Measurements from ENCODE around the gene UBE2B.
A peak's percentile ranks its signal among the peaks of the same experiment; 100 is the strongest.
"Not testable (repeated sequence)": the region's sequence is repeated elsewhere in the genome, so short reads cannot be mapped to it uniquely, and the experiment has no call there.

UBE2B gene

DNA sequence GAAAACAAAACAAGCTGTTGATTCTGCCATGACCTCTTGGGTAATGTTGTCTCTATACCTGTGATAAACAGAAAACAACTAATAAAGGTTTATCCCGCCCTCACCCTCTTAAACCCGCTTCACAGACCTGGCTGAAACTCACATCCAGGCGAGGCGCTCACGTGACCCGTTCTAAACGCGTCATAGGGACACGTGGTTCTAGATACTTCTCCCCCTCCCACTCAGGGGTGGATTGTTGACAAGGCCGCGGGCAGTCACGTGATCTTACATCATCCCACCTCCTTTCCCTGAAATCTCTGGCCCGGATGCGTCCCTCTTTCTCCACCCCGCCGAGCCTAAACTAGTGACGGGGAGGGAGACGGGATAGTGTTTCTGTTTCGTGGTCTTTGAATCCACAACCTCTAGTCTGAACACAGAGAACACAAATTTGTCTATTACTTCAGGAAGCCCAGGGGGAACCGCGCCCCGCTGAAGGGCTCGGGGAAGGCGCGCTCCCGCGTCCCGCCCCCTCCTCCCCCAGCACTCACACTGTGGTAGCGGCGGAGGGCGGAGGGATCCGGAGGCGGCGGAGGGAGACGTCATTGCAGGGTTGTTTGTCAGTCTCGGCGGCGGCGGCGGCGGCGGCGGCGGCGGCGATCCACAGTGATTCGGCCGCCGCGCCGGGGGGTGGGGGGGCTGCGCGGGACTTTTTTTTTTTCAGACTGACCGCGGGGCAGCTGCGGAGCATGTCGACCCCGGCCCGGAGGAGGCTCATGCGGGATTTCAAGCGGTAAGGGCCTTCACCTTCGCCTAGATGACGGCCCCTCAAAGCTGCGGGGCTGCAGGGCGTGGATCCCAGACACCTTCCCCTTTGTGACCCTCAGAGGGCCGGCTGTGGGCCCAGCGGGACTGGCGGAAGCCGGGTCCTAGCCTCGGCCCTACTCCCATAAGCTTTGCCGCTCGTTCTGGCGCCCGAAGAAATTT is at the start of gene UBE2B:
UBE2B (plus strand) TSS at position 699 of the 963 bp plus-strand sequence; CDS start at position 726, 27 bp downstream.
- DNase-seq (ENCODE audit: low read depth in 2 of 2), result peak; percentile 93 to 96

DNA sequence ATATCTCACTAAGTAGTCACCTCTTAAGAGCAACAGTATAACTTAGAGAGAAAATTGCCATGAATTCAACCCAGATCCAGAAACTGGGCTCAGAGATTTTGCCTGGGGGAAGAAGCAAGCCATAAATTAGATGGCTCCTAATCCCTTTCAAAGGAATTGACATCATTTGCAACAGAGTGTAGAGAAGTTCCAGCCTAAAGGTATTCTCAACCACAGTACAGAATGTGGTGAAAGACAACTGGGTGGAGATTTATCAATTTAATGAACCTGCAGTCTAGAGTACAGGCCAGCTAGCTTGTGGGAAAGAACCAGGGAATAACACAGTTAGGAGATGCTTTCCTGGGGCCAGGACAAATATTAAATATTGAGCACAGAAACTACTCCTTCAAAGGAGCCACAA is 44.0 kb upstream of the UBE2B start:
- DNase-seq (ENCODE audit: low read depth in 2 of 2), result no peak

DNA sequence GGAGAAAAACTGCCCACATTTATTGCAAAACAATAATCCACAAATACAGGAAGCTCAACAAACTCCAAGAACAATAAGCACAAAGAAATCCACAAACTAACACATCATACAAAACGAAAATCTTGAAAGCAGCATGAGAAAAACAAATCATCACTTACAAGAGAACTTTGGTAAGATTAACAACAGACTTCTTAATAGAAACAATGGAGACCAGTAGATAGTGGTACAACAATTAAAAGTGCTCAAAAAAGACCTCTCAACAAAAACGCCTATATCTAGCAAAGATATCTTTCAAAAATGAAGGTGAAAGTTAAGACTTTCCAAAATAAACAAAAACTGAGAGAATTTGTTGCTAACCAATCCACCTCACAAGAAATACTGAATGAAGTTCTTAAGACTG is 42.8 kb upstream of the UBE2B start:
- no peak for DNase-seq (ENCODE audit: low read depth in 2 of 2)

DNA sequence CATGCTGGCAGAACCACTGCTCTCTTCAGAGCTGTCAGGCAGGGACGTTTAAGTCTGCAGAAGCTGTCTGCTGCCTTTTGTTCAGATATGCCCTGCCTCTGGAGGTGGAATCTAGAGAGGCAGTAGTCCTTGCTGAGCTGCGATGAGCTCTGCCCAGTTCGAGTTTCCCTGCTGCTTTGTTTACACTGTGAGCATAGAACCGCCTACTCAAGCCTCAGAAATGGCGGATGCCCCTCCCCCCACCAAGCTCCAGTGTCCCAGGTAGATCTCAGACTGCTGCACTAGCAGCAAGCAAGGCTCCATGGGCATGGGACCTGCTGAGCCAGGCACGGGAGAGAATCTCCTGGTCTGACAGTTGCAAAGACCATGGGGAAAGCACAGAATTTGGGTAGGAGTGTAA is 34.5 kb upstream of the UBE2B start:
- not testable (repeated sequence) for DNase-seq (ENCODE audit: low read depth in 2 of 2)

DNA sequence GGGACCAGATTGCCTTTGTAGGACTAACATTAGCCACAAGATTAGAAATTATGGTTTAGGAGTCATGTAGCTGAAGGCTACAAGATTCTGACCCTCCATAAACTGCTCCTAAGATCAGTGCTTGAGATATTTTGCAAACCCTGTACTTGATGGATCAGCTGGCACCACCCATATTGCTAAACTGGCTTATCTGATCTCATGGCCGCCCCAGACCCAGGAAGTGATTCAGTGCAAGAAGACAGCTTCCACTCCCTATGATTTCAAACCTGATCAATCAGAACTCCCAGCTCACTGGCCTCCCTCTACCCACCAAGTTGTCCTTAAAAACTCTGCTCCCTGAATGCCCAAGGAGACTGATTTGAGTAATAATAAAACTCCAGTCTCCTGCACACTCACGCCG is 27.9 kb upstream of the UBE2B start:
- DNase-seq (ENCODE audit: low read depth in 2 of 2), result not testable (repeated sequence)

DNA sequence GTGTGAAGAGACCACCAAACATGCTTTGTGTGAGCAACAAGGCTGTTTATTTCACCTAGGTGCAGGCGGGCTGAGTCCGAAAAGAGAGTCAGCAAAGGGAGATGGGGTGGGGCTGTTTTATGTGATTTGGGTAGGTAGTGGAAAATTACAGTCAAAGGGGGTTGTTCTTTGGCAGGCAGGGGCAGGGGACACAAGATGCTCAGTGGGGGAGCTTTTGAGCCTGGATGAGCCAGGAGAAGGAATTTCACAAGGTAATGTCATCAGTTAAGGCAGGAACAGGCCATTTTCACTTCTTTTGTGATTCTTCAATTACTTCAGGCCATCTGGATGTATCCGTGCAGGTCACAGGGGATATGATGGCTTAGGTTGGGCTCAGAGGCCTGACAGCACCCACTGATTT is 25.9 kb upstream of the UBE2B start:
- not testable (repeated sequence) for DNase-seq (ENCODE audit: low read depth in 2 of 2)

DNA sequence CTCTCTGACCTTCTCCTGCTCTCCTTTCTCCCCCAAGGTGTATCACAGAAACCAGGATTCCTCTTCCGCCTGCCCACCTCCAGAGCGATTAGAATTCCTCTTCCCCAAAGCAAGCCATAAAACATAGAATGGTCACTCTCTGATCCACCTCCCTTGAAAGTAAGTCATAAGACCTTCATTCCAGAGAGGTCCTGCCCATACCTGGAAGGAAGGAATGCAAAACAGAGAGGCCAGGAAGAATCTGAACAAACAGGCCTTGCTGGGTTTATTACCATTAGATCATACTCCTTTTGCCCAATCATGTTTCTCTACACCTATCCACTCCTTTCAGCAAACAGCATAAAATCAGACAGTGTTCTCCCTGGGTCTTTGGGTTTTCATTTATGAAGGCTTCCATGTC is 25.4 kb upstream of the UBE2B start:
- DNase-seq (ENCODE audit: low read depth in 2 of 2), result no peak

DNA sequence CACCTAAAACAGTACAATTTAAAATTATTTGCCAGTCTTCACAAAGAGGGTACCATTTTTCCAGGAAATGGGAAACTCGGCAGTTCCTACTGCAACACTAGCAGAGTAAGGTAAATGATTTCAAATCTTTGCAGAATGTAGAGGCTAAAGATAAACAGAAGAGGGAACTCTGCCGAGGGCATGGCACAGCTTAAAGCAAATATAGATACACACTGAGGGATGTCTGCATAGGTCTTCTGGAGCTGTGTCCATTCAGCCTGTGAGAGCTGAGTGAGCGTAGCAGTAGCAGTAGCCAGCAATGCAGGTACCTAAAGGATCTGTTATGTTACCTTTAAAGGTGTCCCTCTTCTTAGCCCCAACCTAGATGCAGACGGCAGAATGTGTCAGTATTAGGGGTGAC is 21.9 kb upstream of the UBE2B start:
- no peak for DNase-seq (ENCODE audit: low read depth in 2 of 2)

DNA sequence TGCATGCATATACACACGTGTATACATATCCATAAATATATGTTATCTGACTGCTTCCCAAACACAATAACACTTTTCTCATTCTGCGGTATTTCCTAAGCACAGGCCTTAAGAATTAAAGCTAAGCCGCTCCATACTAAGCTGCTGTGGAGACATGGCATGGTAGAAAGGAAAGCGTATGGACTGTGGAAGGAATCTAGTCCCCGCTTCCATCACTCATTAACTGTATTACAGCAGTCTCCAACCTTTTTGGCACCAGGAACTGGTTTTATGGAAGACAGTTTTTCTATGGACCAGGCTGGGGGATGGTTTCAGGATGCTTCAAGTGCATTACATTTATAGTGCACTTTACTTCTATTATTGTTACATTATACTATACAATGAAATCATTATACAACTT is 15.7 kb upstream of the UBE2B start:
- DNase-seq (ENCODE audit: low read depth in 2 of 2), result no peak

DNA sequence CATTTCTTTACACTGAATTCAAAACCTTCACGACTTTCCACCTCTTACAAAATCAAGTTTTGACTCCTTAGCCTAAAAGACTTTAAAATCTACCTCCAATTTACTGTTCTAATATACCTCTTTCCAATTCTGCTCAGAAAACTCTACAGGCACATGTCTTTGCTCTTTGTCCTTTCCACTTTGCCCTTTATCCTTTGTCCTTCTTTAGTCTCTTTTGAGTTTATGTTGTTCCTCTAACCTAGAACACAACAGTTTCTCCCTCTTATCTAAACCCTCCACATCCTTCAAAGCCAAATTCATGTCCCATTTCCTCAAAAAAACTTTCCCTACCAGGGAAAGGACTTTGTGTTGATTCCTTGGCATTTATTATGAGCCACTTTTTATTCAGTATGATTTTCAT is 5.8 kb upstream of the UBE2B start:
- DNase-seq (ENCODE audit: low read depth in 2 of 2), result no peak

DNA sequence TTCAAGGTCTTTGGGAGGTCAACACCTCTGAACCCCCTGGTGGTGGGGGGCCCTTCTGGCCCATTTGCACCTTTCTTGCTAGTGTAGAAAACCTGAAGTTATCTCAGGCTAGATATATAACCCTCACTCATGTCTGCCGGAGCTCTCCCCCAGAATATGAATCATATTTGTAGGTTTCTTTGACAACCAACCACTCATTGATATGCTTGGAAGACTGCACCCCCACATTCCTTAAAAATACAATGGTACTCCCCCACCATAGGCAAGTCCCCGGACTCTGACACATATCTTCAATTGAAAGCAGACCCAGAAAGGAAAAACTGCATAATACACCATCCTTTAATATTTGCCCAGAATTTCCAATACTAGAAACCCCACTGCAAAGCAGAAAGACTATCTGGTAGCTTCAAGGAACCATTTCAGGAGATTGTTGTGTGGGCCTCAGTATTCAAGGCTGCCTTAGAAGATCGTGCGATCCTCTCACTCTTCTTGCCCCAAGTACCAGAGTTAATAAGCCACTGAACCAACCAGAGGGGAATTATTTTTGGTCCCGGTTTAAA is 978 bp upstream of the UBE2B start:
- no peak for DNase-seq (ENCODE audit: low read depth in 2 of 2)

DNA sequence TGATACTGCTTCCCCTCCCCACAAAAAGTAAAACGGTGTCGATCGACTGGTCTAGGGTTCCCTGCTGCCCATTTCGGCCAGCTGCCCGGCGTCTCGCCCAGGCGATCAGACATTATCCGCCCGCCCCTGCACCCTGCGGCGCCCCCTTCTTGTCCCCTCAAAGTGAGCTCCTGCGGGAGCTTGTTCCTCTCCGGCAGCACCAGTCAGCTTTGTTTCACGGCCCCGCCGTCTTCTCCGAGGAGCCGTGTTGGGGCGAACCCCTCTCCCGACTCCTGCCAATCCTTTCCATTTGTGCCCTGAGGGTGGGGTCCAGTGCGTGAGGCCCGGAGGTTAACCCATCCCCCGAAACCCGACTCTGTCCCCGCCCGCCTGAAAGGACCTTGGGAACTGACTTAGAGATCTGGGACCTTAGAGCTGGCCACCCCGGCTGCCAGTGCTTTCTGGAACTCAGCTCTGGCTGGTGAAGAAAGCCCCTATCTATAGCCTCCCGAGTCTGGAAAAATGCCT is 518 bp downstream of the UBE2B start:
- peak in 1 of 2 donors; percentile 4 for DNase-seq (ENCODE audit: low read depth in 2 of 2)

DNA sequence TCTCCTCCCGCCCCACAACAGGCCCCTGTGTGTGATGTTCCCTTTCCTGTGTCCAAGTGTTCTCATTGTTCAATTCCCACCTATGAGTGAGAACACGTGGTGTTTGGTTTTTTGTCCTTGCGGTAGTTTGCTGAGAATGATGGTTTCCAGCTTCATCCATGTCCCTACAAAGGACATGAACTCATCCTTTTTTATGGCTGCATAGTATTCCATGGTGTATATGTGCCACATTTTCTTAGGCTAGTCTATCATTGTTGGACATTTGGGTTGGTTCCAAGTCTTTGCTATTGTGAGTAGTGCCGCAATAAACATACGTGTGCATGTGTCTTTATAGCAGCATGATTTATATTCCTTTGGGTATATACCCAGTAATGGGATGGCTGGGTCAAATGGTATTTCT is 2.3 kb downstream of the UBE2B start:
- DNase-seq (ENCODE audit: low read depth in 2 of 2), result not testable (repeated sequence)

DNA sequence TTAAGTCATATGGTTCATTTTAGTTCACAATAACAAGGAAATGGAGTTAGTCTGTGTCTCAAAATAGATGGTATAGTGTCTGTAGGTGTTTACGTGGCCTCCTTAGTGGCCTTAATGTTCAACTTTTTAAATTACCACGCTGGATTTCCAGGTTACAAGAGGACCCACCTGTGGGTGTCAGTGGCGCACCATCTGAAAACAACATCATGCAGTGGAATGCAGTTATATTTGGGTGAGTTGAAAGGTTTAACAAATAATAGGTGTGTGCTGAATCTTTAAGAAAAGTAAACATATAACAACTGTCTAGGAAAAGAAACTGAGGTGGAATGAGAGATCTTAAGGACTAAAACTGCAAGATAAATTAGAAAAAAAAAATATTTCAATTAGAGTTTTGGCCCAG is 2.9 kb downstream of the UBE2B start:
- no peak for DNase-seq (ENCODE audit: low read depth in 2 of 2)

DNA sequence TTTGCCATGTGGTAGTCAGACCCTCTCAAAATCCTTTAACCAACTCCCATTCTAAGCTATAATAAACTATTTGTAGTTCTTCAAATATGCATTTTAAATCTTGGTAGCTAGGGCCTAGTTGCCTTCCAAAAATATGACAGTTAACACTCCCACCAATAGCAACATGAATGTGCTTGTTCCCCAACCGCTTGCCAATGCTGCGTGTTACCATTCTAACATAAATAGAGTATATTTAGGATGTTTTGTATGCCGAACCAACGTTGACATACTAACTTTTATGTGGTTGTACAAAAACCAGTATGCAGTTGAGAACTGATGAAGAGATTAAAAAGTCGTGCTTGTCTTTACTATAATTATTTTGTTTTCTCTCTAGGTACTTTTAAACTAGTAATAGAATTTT is 9.0 kb downstream of the UBE2B start:
- no peak for DNase-seq (ENCODE audit: low read depth in 2 of 2)

DNA sequence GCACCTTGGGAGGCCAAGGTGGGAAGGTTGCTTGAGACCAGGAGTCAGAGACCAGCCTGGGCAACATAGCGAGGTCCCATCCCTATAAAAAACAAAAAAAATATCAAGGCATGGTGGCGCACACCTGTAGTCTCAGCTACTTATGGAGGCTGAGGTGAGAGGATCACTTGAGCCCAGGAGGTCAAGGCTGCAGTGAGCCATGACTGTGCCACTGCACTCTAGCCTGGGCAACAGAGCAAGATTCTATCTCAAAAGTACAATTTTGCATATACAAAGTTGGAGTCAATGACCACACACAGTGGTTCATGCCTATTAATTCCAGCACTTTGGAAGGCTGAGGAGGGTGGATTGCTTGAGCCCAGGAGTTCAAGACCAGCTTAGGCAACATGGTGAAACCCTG is 10.8 kb downstream of the UBE2B start:
- DNase-seq (ENCODE audit: low read depth in 2 of 2), result not testable (repeated sequence)

DNA sequence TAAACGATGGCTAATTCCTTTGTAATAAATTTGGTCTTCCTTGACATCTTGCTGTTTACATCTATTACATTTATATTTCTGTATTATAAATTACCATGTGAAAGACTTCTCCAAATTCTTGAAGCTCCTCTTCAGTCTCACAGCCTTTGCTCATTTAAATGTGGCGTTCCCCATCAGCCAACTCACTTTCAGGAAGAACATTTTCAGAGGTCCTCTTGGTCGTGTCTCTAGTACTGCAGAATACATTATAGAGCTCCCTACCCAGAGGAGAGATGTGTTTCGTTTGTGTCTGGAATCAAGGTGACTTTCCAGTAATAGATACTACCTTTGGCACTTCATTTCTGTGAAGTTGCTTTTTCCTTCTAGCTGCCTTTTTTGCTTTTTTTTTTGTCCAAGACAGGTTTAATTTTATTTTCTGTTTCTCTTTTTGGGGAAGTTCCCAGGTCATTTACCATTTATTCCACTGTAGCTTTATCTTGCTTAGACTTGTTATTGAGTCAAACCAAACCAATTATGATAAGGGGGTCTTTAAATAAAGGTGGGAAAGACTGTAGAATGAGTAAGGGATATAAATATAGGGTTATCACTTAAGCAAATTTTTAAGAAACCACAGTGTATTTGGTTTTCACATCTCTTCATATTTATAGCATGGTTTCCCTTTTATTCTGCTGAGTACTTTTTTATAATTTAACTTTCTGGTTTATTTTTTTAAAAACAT is 12.8 kb downstream of the UBE2B start:
- no peak for DNase-seq (ENCODE audit: low read depth in 2 of 2)

DNA sequence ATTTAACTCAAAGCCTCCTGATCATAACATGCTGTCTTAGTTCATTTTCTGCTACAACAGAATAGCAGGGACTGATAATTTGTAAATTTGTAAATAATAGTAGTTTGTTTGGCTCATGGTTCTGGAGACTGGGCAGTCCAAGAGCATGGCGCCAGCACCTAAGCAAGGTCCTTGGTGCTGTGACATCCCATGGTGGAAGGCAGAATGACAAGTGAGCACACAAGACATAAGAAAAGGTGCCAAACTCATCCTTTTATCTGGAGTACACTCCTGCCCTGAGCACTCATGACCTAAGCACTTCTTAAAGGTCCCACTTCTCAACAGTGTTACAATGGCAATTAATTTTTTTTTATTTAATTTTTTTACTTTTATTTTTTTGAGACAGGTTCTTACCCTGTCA is 16.1 kb downstream of the UBE2B start:
- DNase-seq (ENCODE audit: low read depth in 2 of 2), result no peak

DNA sequence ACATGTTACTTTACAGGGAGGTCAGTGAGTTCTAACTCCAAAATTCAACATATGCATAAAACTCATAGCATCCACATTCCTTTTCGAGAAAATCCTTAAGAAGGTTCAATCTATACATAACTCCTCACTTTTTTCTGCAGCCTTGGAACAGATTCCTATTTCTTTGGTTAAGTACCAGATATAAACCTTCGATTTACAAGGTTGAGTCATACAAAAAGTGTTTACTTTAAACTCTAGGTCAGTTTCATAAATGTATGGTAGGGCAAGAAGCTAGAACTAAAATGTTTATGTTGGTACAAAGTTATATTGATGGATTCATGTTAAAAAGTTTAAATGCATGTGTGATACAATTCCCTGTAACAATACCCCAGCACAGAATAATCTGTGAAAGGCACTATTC is 20.9 kb downstream of the UBE2B start:
- DNase-seq (ENCODE audit: low read depth in 2 of 2), result no peak

DNA sequence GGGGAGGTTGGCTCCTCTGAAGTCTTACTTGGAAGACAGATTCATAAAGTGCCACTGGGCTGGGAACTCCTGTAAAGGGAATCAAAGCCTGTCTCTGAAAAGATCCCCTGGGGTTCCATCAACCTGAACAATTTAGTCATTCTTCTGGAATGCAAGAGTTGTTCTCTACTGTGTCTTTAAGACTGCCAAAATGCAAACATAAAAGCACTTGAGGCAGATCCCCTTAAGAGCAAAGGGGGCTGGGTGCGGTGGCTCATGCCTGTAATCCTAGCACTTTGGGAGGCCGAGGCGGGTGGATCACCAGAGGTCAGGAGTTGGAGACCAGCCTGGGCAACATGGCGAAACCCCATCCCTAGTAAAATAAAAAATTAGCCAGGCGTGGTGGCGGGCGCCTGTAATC is 23.6 kb downstream of the UBE2B start:
- DNase-seq (ENCODE audit: low read depth in 2 of 2), result no peak

DNA sequence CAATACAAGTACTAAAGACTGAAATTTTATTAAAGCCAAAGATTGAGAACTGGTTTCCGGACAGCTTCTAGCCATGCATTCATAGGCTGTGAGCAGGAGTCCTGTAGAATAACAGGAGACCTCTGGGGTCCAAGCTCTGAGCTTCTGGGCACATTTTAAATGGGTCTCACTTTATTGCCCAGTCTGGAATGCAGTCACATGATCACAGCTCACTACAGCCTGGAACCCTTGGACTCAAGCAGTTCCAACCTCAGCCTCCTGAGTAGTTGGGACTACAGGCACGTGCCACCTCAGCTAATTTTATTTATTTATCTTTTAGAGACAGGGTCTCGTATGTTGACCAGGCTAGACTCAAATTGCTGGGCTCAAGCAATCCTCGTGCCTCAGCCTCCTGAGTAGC is 24.9 kb downstream of the UBE2B start:
- DNase-seq (ENCODE audit: low read depth in 2 of 2), result no peak

DNA sequence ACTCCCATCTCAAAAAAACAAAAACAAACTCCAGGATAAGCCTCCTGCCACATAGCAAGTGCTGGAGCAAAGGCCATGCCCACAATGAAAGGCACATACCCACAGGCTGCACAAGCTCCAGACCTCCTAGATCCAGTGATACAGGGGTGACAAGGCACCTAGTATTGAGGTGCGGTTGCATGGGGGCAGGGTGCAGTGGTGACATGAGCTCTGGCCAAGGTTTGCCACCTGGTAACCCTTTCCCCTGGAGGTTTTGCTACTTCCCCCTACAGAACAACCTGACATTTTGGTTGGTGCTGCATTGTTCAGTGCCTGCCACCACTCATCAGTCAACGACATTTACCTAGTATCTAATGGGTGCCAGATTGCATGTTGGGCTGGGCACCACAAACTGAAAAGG is 25.8 kb downstream of the UBE2B start:
- DNase-seq (ENCODE audit: low read depth in 2 of 2), result no peak
